HG03066 (cell line): Measurements from ENCODE around the gene LYZL6.
"Not testable (repeated sequence)": the region's sequence is repeated elsewhere in the genome, so short reads cannot be mapped to it uniquely, and the experiment has no call there.

Experiments used
- ATAC-seq: cut with Tn5 transposase; IDR thresholded peaks from one replicate; pipeline ENCODE4 v1.9.1; 2021; ENCODE audit warnings: low read depth; ENCODE audit not compliant: unreplicated experiment

Gene LYZL6

GRCh38 chr17:35948092-35948491 is 4.6 kb upstream of the LYZL6 start:
- no peak for ATAC-seq

- ATAC-seq = no peak
Observed at GRCh38 chr17:35947156-35947585, 3.7 kb upstream of the LYZL6 start.

- ATAC-seq = no peak
Observed at GRCh38 chr17:35944151-35944550, 638 bp upstream of the LYZL6 start.

- ATAC-seq = no peak
Observed at GRCh38 chr17:35942588-35943186, 826 bp downstream of the LYZL6 start.

GRCh38 chr17:35938492-35938891 is 5.0 kb downstream of the LYZL6 start:
- not testable (repeated sequence) for ATAC-seq

GRCh38 chr17:35936063-35936462 is 7.5 kb downstream of the LYZL6 start:
- no peak for ATAC-seq

- ATAC-seq = no peak
Observed at GRCh38 chr17:35934760-35935159, 8.8 kb downstream of the LYZL6 start.

GRCh38 chr17:35932586-35932985 is 10.9 kb downstream of the LYZL6 start:
- no peak for ATAC-seq

- no peak for ATAC-seq
Observed at GRCh38 chr17:35931794-35932425, 11.6 kb downstream of the LYZL6 start.

- ATAC-seq = no peak
Observed at GRCh38 chr17:35930211-35931065, 13.1 kb downstream of the LYZL6 start, which contains the start of gene RDM1. Gene RDM1 (minus strand): TSS chr17:35930773. CDS start chr17:35930727, 46 bp downstream.

- no peak for ATAC-seq
Observed at GRCh38 chr17:35927714-35928113, 15.8 kb downstream of the LYZL6 start.

GRCh38 chr17:35923609-35924114 is 19.9 kb downstream of the LYZL6 start:
- no peak for ATAC-seq

GRCh38 chr17:35920229-35920628 is 23.3 kb downstream of the LYZL6 start:
- ATAC-seq = no peak

- ATAC-seq = no peak
Observed at GRCh38 chr17:35918665-35919064, 24.8 kb downstream of the LYZL6 start.

- no peak for ATAC-seq
Observed at GRCh38 chr17:35917519-35918213, 25.8 kb downstream of the LYZL6 start.

- no peak for ATAC-seq
Observed at GRCh38 chr17:35915153-35915964, 28.2 kb downstream of the LYZL6 start.

- ATAC-seq = no peak
Observed at GRCh38 chr17:35914354-35914753, 29.2 kb downstream of the LYZL6 start.

- ATAC-seq = no peak
Observed at GRCh38 chr17:35913609-35914008, 29.9 kb downstream of the LYZL6 start.

- ATAC-seq = no peak
Observed at GRCh38 chr17:35912942-35913341, 30.6 kb downstream of the LYZL6 start.
